NB4 (cell line): ENCODE measurements around the gene OBSCN.

Experiments used
- TF ChIP-seq, protein P1 (sequence below): IDR thresholded peaks from one replicate; pipeline ENCODE4 v1.5.1; 2012; ENCODE audit warnings: low read depth, low read length
- TF ChIP-seq, protein P2 (sequence below): IDR thresholded peaks from 2 replicates; pipeline ENCODE4 v1.6.1; 2011; ENCODE audit warnings: low read depth, low read length

DNA sequence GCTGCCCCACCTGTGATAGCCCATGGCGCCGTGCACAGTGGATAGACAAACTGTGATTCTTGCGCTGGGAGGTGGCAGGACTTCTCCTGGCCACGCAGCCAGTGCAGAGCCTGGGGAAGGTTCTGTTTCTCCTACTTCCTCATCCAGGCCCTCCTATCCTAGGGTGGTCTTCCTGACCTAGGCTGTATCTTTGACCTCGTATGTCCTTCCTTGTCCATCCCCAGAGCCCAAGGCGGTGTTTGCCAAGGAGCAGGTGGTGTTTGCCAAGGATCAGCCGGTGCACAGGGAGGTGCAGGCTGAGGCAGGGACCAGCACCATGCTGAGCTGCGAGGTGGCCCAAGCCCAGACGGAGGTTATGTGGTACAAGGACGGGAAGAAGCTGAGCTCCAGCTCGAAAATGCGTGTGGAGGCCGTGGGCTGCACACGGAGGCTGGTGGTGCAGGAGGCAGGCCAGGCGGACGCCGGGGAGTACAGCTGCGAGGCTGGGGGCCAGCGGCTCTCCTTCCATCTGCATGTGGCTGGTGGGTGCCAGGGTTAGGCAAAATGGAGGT is 63.9 kb downstream of the OBSCN start:
- TF ChIP-seq, protein P1, sequence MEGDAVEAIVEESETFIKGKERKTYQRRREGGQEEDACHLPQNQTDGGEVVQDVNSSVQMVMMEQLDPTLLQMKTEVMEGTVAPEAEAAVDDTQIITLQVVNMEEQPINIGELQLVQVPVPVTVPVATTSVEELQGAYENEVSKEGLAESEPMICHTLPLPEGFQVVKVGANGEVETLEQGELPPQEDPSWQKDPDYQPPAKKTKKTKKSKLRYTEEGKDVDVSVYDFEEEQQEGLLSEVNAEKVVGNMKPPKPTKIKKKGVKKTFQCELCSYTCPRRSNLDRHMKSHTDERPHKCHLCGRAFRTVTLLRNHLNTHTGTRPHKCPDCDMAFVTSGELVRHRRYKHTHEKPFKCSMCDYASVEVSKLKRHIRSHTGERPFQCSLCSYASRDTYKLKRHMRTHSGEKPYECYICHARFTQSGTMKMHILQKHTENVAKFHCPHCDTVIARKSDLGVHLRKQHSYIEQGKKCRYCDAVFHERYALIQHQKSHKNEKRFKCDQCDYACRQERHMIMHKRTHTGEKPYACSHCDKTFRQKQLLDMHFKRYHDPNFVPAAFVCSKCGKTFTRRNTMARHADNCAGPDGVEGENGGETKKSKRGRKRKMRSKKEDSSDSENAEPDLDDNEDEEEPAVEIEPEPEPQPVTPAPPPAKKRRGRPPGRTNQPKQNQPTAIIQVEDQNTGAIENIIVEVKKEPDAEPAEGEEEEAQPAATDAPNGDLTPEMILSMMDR = no peak
- TF ChIP-seq, protein P2, sequence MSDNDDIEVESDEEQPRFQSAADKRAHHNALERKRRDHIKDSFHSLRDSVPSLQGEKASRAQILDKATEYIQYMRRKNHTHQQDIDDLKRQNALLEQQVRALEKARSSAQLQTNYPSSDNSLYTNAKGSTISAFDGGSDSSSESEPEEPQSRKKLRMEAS = no peak
